Panc1 (cell line): ENCODE data around the gene ICA1. TPM values are rescaled to one million over a fixed set of nuclear protein-coding genes. Genes with fewer than 3 reads are reported as not detected.

Source experiments
- ATAC-seq: fragments of 200-7000 bp; cut with Tn5 transposase; 2 replicates; pipeline ENCODE4 v1.9.1; 2020; ENCODE audit warnings: mild to moderate bottlenecking, moderate library complexity
- BruUV-seq: library from RNA; stranded (reverse); fragments of 400-500 nt; replicated peaks from 2 replicates; lab custom pipeline; 2021; lab: Mats Ljungman, UMichigan
- CTCF ChIA-PET: fragments of 300-600 bp; sonication (Branson Sonifier 250); formaldehyde crosslinking; loops from one replicate; lab custom pipeline; 2022; ENCODE audit warnings: antibody characterized with exemption; lab: Charles Lee
- POLR2A ChIA-PET: fragments of 300-600 bp; sonication (Branson Sonifier 250); formaldehyde crosslinking; loops from one replicate; lab custom pipeline; 2022; ENCODE audit warnings: antibody characterized with exemption; lab: Charles Lee
- DNase-seq: peaks from one replicate; pipeline ENCODE4 v3.0.0-alpha.2; 2010; ENCODE audit warnings: low read depth, low spot score
- H3K27ac ChIP-seq: 2 replicates; pipeline ENCODE4 v1.5.1; 2011; ENCODE audit warnings: mild to moderate bottlenecking, low read length, inconsistent platforms
- H3K27me3 ChIP-seq: fragments of 200-500 bp; sonication (Bioruptor generic); 2 replicates; pipeline ENCODE4 v1.6.0; 2014; ENCODE audit warnings: low read length, inconsistent platforms; ENCODE audit not compliant: control insufficient read depth, insufficient read depth
- H3K36me3 ChIP-seq: fragments of 200-500 bp; sonication (Bioruptor generic); 2 replicates; pipeline ENCODE4 v1.5.1; 2014; ENCODE audit warnings: inconsistent platforms, mild to moderate bottlenecking, low read length, moderate library complexity; ENCODE audit not compliant: control insufficient read depth, insufficient read depth
- H3K4me1 ChIP-seq: 2 replicates; pipeline ENCODE4 v1.5.1; 2011; ENCODE audit warnings: inconsistent platforms, mild to moderate bottlenecking, low read length, moderate library complexity; ENCODE audit not compliant: control insufficient read depth, insufficient read depth
- H3K4me3 ChIP-seq, 2 experiments: 2 replicates each; pipeline ENCODE4 v1.5.1; 2011 to 2012; ENCODE audit warnings: low read depth in 2 of 2, low read length in 2 of 2, mild to moderate bottlenecking in 2 of 2, inconsistent platforms in 1 of 2, moderate library complexity in 1 of 2
- H3K9me3 ChIP-seq: fragments of 200-500 bp; sonication (Bioruptor generic); 2 replicates; pipeline ENCODE4 v1.5.1; 2014; ENCODE audit warnings: low read depth, mild to moderate bottlenecking, inconsistent platforms, low read length, moderate library complexity; ENCODE audit not compliant: control insufficient read depth, insufficient read depth
- CTCF ChIP-seq: fragments of 450-650 bp; IDR thresholded peaks from 2 replicates; pipeline ENCODE4 v1.5.1; 2017; ENCODE audit warnings: mild to moderate bottlenecking
- POLR2AphosphoS5 ChIP-seq: IDR thresholded peaks from 2 replicates; pipeline ENCODE4 v1.6.1; 2012; ENCODE audit warnings: mild to moderate bottlenecking, low read depth, low read length, moderate library complexity
- REST ChIP-seq, 2 experiments: IDR thresholded peaks; 2 replicates each; pipeline ENCODE4 v1.6.1; 2011 to 2012; ENCODE audit warnings: low read depth in 2 of 2, control low read depth in 1 of 2, low read length in 1 of 2, mild to moderate bottlenecking in 1 of 2, moderate library complexity in 1 of 2; ENCODE audit not compliant: insufficient read depth in 1 of 2
- SIN3A ChIP-seq: IDR thresholded peaks from 2 replicates; pipeline ENCODE4 v1.6.1; 2012; ENCODE audit warnings: low read depth, mild to moderate bottlenecking, low read length, moderate library complexity, borderline replicate concordance; ENCODE audit not compliant: insufficient read depth
- TCF7L2 ChIP-seq: IDR thresholded peaks from 2 replicates; pipeline ENCODE4 v1.6.1; 2011; ENCODE audit warnings: mild to moderate bottlenecking, low read depth, low read length, inconsistent platforms
- in situ Hi-C: cut with HindIII; loops from 2 replicates; pipeline ENCODE4 v1.10.0; 2016; ENCODE audit warnings: low sequenced_read_pairs, low pct_unique_long_range_greater_than_20kb
- intact Hi-C: fragments of 100-400 bp; cut with micrococcal nuclease; formaldehyde crosslinking; loops from one replicate; pipeline ENCODE4 v1.10.0; 2022; ENCODE audit not compliant: unreplicated experiment
- total RNA-seq: library from RNA; stranded (reverse); gene quantifications from one replicate; pipeline ENCODE4 v1.2.1, GENCODE V29; 2021; ENCODE audit not compliant: unreplicated experiment

Gene ICA1
- total RNA-seq, 1 experiment from 2014 or later = 1.1 TPM

- ChIA-PET POLR2A (no interaction called here), CTCF (no interaction called here)
- no peaks in the 10 kb centered on the region for H3K36me3 ChIP-seq
- H3K4me1 ChIP-seq = no peaks in the 10 kb centered on the region
- in situ Hi-C loops (no loop called here), intact Hi-C loops (no loop called here)
- H3K4me3 ChIP-seq = no peak overlapping the region
- DNase-seq (no peak), ATAC-seq (no peak)
- BruUV-seq = no TSS peak
- no peak overlapping the region for H3K27ac ChIP-seq
- TF ChIP-seq POLR2AphosphoS5 (no peak), SIN3A (no peak), REST (IDR thresholded peaks at IDR 0.05; ENCODE audit: insufficient read depth in 1 of 2, low read depth in 2 of 2, low read length in 1 of 2) (no peak)
- H3K27me3 ChIP-seq = no peaks in the 10 kb centered on the region; the same call in 1 of the 2 replicates
- no peaks in the 10 kb centered on the region for H3K9me3 ChIP-seq
Measured at GRCh38 chr7:8285155-8285554, 23.2 kb upstream of the ICA1 start.

- BruUV-seq = no TSS peak
- ATAC-seq (no peak), DNase-seq (no peak)
- POLR2A ChIA-PET = no interaction called here
- Histone ChIP-seq H3K9me3 (no peaks in the 10 kb centered on the region), H3K4me3 (no peak overlapping the region), H3K4me1 (no peaks in the 10 kb centered on the region), H3K36me3 (no peaks in the 10 kb centered on the region), H3K27ac (no peak overlapping the region), H3K27me3 (no peaks in the 10 kb centered on the region)
- TF ChIP-seq REST (IDR thresholded peaks at IDR 0.05; ENCODE audit: insufficient read depth in 1 of 2, low read depth in 2 of 2, low read length in 1 of 2) (no peak), POLR2AphosphoS5 (no peak), TCF7L2 (no peak), SIN3A (no peak), CTCF (no peak)
- in situ Hi-C loops (no loop called here), intact Hi-C loops (no loop called here)
- CTCF ChIA-PET = no interaction called here
Measured at GRCh38 chr7:8284606-8285005, 22.6 kb upstream of the ICA1 start.
